ENCODE results near the gene RABGAP1L. TPM values are rescaled to one million over a fixed set of nuclear protein-coding genes. Genes with fewer than 3 reads are reported as not detected.

The RABGAP1L gene
- total and polyA plus RNA-seq, 10 of the 15 experiments (the other 5 are each of a cell fraction or from before 2014, with no cell fraction given), result 5.8 to 194 (median 113) TPM

DNA sequence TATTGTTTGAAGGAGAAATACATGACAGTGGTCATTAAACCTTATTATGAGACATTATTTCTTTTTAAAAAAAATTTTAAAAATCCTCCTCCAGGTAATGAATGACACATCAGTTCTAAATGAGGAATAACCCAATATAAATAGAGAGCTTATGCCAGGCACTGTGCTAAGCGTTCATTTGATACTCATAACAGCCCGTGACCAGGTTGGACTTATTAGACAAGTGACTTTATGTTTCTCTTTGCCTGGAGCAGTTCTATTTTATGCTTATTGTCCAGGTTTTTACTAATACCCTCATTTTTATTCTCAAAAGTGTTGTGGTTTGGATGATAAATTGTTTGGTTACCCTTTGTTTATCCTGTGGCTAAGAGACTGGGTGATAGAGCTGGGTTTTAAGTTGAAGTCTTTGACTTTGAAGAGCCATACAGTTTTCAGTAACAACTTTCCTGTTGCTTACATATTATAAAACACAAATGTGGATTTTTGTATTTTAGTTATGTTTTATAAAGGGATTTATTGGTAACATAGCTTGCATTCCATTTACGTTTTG, 84.2 kb downstream of the RABGAP1L start:
- no TSS peak for BruUV-seq (replicated peaks)

More for the DNA sequence above, 84.2 kb downstream of the RABGAP1L start:
- Histone ChIP-seq H3K36me3 (ENCODE audit: control insufficient read depth in 2 of 2, insufficient read depth in 2 of 2, low read length in 1 of 2) (peaks cover 0 to 28% of the 10 kb centered on the region in 2 experiments; a peak in 2 of 4 replicates), H3K9me3 (replicated peaks; ENCODE audit: control insufficient read depth, insufficient read depth, low read length) (no peaks in the 10 kb centered on the region), H3K79me2 (ENCODE audit: control insufficient read depth, insufficient read depth, low read length) (no peaks in the 10 kb centered on the region; the same call in 1 of the 2 replicates), H4K20me1 (ENCODE audit: control insufficient read depth, insufficient read depth) (no peaks in the 10 kb centered on the region), H3K9ac (ENCODE audit: control insufficient read depth, insufficient read depth, low read length) (no peak overlapping the region), H3K4me3 (no peak overlapping the region), H2AFZ (ENCODE audit: control insufficient read depth, low read depth, low read length) (no peak overlapping the region), H3K27ac (ENCODE audit: control insufficient read depth, insufficient read depth) (no peak overlapping the region), H3K4me1 (ENCODE audit: control insufficient read depth, insufficient read depth, low read length) (no peaks in the 10 kb centered on the region), H3K4me2 (ENCODE audit: control insufficient read depth, insufficient read depth) (no peak overlapping the region), H3K27me3 (replicated peaks in 1 of 2; ENCODE audit: control insufficient read depth in 2 of 2, insufficient read depth in 2 of 2, low read length in 1 of 2) (no peaks in the 10 kb centered on the region)
- CTCF ChIA-PET, result interaction anchor here (1.7 kb wide), 1 partner anchor 19 kb away, joined by 5 read pairs; no protein-coding TSS in a partner anchor
- no peak for DNase-seq (ENCODE audit: low read depth, low spot score)
- POLR2A ChIA-PET, result no interaction called here
- in situ Hi-C loops (cut with MboI), result no loop called here
- intact Hi-C loops (cut with micrococcal nuclease; ENCODE audit: unreplicated experiment), result no loop called here
- WGBS (ENCODE audit: insufficient coverage, insufficient replicate concordance, low lambda C conversion rate, missing lambda C conversion rate), result 89% methylated on average over 3 of the region's 3 CpGs
- no peak for TF ChIP-seq EP300 (IDR thresholded peaks at IDR 0.05; ENCODE audit: borderline replicate concordance in 1 of 2, control insufficient read depth in 1 of 2, low read depth in 2 of 2, low read length in 2 of 2)
- TF ChIP-seq, protein P1, sequence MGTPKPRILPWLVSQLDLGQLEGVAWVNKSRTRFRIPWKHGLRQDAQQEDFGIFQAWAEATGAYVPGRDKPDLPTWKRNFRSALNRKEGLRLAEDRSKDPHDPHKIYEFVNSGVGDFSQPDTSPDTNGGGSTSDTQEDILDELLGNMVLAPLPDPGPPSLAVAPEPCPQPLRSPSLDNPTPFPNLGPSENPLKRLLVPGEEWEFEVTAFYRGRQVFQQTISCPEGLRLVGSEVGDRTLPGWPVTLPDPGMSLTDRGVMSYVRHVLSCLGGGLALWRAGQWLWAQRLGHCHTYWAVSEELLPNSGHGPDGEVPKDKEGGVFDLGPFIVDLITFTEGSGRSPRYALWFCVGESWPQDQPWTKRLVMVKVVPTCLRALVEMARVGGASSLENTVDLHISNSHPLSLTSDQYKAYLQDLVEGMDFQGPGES (IDR thresholded peaks at IDR 0.05), result no peak
- TF ChIP-seq, protein P2, sequence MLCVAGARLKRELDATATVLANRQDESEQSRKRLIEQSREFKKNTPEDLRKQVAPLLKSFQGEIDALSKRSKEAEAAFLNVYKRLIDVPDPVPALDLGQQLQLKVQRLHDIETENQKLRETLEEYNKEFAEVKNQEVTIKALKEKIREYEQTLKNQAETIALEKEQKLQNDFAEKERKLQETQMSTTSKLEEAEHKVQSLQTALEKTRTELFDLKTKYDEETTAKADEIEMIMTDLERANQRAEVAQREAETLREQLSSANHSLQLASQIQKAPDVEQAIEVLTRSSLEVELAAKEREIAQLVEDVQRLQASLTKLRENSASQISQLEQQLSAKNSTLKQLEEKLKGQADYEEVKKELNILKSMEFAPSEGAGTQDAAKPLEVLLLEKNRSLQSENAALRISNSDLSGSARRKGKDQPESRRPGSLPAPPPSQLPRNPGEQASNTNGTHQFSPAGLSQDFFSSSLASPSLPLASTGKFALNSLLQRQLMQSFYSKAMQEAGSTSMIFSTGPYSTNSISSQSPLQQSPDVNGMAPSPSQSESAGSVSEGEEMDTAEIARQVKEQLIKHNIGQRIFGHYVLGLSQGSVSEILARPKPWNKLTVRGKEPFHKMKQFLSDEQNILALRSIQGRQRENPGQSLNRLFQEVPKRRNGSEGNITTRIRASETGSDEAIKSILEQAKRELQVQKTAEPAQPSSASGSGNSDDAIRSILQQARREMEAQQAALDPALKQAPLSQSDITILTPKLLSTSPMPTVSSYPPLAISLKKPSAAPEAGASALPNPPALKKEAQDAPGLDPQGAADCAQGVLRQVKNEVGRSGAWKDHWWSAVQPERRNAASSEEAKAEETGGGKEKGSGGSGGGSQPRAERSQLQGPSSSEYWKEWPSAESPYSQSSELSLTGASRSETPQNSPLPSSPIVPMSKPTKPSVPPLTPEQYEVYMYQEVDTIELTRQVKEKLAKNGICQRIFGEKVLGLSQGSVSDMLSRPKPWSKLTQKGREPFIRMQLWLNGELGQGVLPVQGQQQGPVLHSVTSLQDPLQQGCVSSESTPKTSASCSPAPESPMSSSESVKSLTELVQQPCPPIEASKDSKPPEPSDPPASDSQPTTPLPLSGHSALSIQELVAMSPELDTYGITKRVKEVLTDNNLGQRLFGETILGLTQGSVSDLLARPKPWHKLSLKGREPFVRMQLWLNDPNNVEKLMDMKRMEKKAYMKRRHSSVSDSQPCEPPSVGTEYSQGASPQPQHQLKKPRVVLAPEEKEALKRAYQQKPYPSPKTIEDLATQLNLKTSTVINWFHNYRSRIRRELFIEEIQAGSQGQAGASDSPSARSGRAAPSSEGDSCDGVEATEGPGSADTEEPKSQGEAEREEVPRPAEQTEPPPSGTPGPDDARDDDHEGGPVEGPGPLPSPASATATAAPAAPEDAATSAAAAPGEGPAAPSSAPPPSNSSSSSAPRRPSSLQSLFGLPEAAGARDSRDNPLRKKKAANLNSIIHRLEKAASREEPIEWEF (IDR thresholded peaks at IDR 0.05; ENCODE audit: insufficient replicate concordance, low read depth, low read length), result no peak
- no peak for TF ChIP-seq SMC3 (IDR thresholded peaks at IDR 0.05; ENCODE audit: borderline replicate concordance, low read length)
- TF ChIP-seq BHLHE40 (IDR thresholded peaks at IDR 0.05; ENCODE audit: borderline replicate concordance in 1 of 2, low read depth in 2 of 2, low read length in 1 of 2), result no peak
- TF ChIP-seq POLR2AphosphoS2 (IDR thresholded peaks at IDR 0.05; ENCODE audit: low read depth, low read length), result no peak
- TF ChIP-seq FOS (IDR thresholded peaks at IDR 0.05; ENCODE audit: borderline replicate concordance, extremely low read depth, insufficient read length), result no peak
- TF ChIP-seq BACH1 (IDR thresholded peaks at IDR 0.05; ENCODE audit: borderline replicate concordance), result no peak
- TF ChIP-seq, protein P3, sequence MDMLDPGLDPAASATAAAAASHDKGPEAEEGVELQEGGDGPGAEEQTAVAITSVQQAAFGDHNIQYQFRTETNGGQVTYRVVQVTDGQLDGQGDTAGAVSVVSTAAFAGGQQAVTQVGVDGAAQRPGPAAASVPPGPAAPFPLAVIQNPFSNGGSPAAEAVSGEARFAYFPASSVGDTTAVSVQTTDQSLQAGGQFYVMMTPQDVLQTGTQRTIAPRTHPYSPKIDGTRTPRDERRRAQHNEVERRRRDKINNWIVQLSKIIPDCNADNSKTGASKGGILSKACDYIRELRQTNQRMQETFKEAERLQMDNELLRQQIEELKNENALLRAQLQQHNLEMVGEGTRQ (IDR thresholded peaks at IDR 0.05; ENCODE audit: borderline replicate concordance, low read depth, low read length), result no peak
- ATAC-seq, result no peak
- FAIRE-seq, result no peak
- SMC1A ChIA-PET (ENCODE audit: uncharacterized antibody, unreplicated experiment), result interaction anchor here (0.7 kb wide), 1 partner anchor 190 kb away, joined by 3 read pairs; no protein-coding TSS in a partner anchor
- RAD21 ChIA-PET (ENCODE audit: unreplicated experiment), result no interaction called here

Data from GM12878 (cell line).